SU-DHL-6 (cell line): ENCODE results near the gene POMP.

Experiments used
- H2AFZ ChIP-seq: fragments of 200-600 bp; sonication (generic); 2 replicates; pipeline ENCODE4 v1.6.1; 2014; ENCODE audit warnings: low read depth, mild to moderate bottlenecking, moderate library complexity, mixed read lengths, antibody characterized with exemption, low read length; ENCODE audit not compliant: severe bottlenecking
- H3F3A ChIP-seq: fragments of 200-600 bp; shearing (Covaris generic); 2 replicates; pipeline ENCODE4 v1.6.0; 2016; ENCODE audit warnings: antibody characterized with exemption, mild to moderate bottlenecking; ENCODE audit not compliant: insufficient read depth
- H3K27ac ChIP-seq: fragments of 200-600 bp; sonication (generic); 2 replicates; pipeline ENCODE4 v1.5.1; 2016; ENCODE audit warnings: low read depth, mild to moderate bottlenecking, low read length, moderate library complexity, mixed read lengths
- H3K27me3 ChIP-seq: fragments of 200-600 bp; sonication (generic), shearing (Covaris generic); 2 replicates; pipeline ENCODE4 v1.6.0; 2014; ENCODE audit warnings: mild to moderate bottlenecking, low read length
- H3K36me3 ChIP-seq: fragments of 200-600 bp; sonication (generic); 2 replicates; pipeline ENCODE4 v1.6.1; 2014; ENCODE audit warnings: mild to moderate bottlenecking, low read length, mixed read lengths
- H3K4me2 ChIP-seq: fragments of 300-600, 200-600 bp; shearing (Covaris generic), sonication (generic); 2 replicates; pipeline ENCODE4 v1.6.0; 2014; ENCODE audit warnings: low read length, low read depth, mild to moderate bottlenecking; ENCODE audit not compliant: poor library complexity, severe bottlenecking
- H3K4me3 ChIP-seq: fragments of 200-600 bp; sonication (generic); 2 replicates; pipeline ENCODE4 v1.5.1; 2014; ENCODE audit warnings: antibody characterized with exemption, low read length, mild to moderate bottlenecking, mixed read lengths; ENCODE audit not compliant: insufficient read depth, poor library complexity, severe bottlenecking
- H3K79me2 ChIP-seq: fragments of 200-600 bp; sonication (generic); 2 replicates; pipeline ENCODE4 v1.6.1; 2014; ENCODE audit warnings: mild to moderate bottlenecking, low read length, moderate library complexity; ENCODE audit not compliant: insufficient read depth
- H3K9ac ChIP-seq: fragments of 200-600 bp; sonication (generic); 2 replicates; pipeline ENCODE4 v1.7.0; 2014; ENCODE audit warnings: mild to moderate bottlenecking, low read length
- H3K9me2 ChIP-seq: fragments of 200-600 bp; sonication (generic); replicated peaks from 2 replicates; pipeline ENCODE4 v1.6.1; 2014; ENCODE audit warnings: low read length; ENCODE audit not compliant: insufficient read depth
- H3K9me3 ChIP-seq: fragments of 200-600 bp; sonication (generic); 2 replicates; pipeline ENCODE4 v1.6.1; 2014; ENCODE audit warnings: low read length, mixed read lengths; ENCODE audit not compliant: insufficient read depth
- H4K20me1 ChIP-seq: fragments of 200-600 bp; sonication (generic); 2 replicates; pipeline ENCODE4 v1.6.1; 2014; ENCODE audit warnings: low read depth, mild to moderate bottlenecking, antibody characterized with exemption, low read length, moderate library complexity, mixed read lengths
- EZH2phosphoT487 ChIP-seq: fragments of 200-600 bp; sonication (generic), shearing (Covaris generic); conservative IDR thresholded peaks from 2 replicates; pipeline ENCODE4 v1.6.1; 2018; ENCODE audit warnings: mild to moderate bottlenecking, antibody characterized with exemption, low read length, moderate library complexity, mixed read lengths
- TF ChIP-seq, protein P1 (sequence below): fragments of 200-600 bp; sonication (generic); IDR thresholded peaks from one replicate; pipeline ENCODE4 v1.5.1; 2017; ENCODE audit warnings: antibody characterized with exemption, mild to moderate bottlenecking, low read length, moderate library complexity; ENCODE audit not compliant: insufficient read depth, poor library complexity, severe bottlenecking

POMP gene

DNA sequence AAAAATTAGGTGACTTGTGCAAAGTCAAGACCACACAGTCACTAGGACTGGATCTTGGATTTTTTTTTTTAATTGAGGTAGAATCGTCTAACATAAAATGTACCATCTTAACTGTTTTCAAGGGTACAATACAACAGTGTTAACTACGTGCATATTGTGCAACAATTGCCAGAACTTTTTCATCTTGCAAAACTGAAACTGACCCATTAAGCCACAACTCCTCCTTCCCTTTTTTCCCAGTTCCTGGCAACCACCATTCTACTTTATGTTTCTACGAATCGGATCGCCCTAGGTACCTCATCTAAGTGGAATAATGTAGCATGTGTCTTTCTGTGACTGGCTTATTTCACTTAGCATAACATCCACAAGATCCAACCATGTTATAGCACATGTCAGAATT lies 37.5 kb upstream of the POMP start:
- Histone ChIP-seq H3K79me2 (no peaks in the 10 kb centered on the region), H3K9me3 (no peaks in the 10 kb centered on the region), H3K4me2 (no peak overlapping the region), H3K27me3 (no peaks in the 10 kb centered on the region), H3K9ac (no peak overlapping the region), H3K9me2 (no peaks in the 10 kb centered on the region), H3K36me3 (no peaks in the 10 kb centered on the region), H4K20me1 (no peaks in the 10 kb centered on the region), H3K4me3 (no peak overlapping the region), H2AFZ (no peak overlapping the region), H3K27ac (no peak overlapping the region), H3F3A (no peaks in the 10 kb centered on the region)
- no peak for TF ChIP-seq EZH2phosphoT487
- TF ChIP-seq, protein P1, sequence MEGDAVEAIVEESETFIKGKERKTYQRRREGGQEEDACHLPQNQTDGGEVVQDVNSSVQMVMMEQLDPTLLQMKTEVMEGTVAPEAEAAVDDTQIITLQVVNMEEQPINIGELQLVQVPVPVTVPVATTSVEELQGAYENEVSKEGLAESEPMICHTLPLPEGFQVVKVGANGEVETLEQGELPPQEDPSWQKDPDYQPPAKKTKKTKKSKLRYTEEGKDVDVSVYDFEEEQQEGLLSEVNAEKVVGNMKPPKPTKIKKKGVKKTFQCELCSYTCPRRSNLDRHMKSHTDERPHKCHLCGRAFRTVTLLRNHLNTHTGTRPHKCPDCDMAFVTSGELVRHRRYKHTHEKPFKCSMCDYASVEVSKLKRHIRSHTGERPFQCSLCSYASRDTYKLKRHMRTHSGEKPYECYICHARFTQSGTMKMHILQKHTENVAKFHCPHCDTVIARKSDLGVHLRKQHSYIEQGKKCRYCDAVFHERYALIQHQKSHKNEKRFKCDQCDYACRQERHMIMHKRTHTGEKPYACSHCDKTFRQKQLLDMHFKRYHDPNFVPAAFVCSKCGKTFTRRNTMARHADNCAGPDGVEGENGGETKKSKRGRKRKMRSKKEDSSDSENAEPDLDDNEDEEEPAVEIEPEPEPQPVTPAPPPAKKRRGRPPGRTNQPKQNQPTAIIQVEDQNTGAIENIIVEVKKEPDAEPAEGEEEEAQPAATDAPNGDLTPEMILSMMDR, result no peak

DNA sequence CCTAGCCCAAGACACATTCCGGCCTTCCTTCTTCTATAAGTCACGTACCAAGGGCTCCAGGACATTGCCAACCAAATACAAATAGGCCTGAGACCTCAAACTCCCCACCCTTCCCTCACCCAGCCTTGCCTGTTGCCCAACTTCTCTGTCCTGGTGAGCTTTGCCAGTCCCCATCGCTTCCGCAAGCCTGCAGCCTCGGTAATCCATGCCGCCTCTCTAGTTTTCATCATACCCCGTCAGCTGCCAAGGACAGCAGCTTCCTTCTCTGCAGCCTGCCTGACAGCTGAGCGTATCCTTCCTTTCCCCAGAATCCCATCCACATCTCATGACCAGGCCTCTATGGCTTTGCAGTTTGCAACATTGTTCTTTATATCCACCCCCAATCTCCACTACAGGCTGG lies 36.6 kb upstream of the POMP start:
- Histone ChIP-seq H3K9me2 (no peaks in the 10 kb centered on the region), H3K4me2 (no peak overlapping the region), H2AFZ (no peak overlapping the region), H3K36me3 (no peaks in the 10 kb centered on the region), H3K4me3 (no peak overlapping the region), H3K27me3 (no peaks in the 10 kb centered on the region), H3K9me3 (no peaks in the 10 kb centered on the region), H4K20me1 (no peaks in the 10 kb centered on the region), H3F3A (no peaks in the 10 kb centered on the region), H3K79me2 (no peaks in the 10 kb centered on the region), H3K9ac (no peak overlapping the region), H3K27ac (no peak overlapping the region)
- no peak for TF ChIP-seq EZH2phosphoT487
- TF ChIP-seq, protein P1, result no peak

DNA sequence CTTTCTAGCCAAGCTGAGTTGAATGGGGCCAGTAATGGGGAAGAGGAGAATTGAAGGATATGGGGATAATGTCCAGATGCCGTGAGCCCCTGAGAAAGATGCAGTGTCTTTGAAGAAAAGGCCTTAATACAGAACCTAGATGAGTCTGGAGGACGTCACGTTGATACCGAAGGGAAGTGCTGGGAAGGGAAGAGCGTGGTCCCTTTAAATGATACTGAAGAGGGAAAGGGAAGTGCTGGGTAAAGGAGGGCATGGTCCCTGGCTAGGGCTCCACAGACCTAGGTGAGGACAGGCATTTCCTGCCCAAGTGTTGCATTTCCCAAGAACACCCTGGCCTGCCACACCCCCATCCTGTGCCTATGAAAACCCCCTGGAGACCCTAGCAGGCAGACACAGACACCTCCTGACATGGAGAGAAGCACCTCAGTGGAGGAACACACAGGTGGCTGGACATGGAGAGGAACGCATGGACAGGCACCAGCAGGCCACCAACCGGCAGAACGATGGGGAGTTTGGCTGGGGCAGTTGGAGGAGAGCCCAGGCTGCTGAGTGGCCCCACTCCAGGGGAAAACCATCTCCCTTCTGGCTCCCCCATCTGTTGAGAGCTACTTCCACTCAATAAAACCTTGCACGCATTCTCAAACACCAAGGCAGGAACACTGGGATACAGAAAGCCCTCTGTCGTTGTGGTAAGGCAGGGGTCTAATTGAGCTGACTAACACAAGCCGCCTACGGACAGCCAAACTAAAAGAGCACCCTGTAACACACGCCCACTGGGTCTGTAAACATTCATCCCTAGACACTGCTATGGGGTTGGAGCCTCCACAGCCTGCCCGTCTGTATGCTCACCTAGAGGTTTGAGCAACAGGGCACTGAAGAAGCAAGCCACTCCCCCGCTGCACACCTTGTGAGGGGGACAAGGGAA lies 34.9 kb upstream of the POMP start:
- Histone ChIP-seq H3K9ac (no peak overlapping the region), H3K79me2 (no peaks in the 10 kb centered on the region)
- no peak for TF ChIP-seq EZH2phosphoT487
- TF ChIP-seq, protein P1, result no peak

More for the DNA sequence above, 34.9 kb upstream of the POMP start:
- Histone ChIP-seq H3K9me2 (no peaks in the 10 kb centered on the region), H3K9me3 (no peaks in the 10 kb centered on the region), H4K20me1 (no peaks in the 10 kb centered on the region), H3K4me3 (no peak overlapping the region), H3K27ac (no peak overlapping the region), H3K36me3 (no peaks in the 10 kb centered on the region), H3K4me2 (no peak overlapping the region), H3K27me3 (no peaks in the 10 kb centered on the region), H3F3A (no peaks in the 10 kb centered on the region), H2AFZ (no peak overlapping the region)
